HCT116 (cell line): Measurements from ENCODE around the gene ZFR. TPM values are rescaled to one million over a fixed set of nuclear protein-coding genes. Genes with fewer than 3 reads are reported as not detected.

Experiments
- ATAC-seq: fragments of 200-7000 bp; cut with Tn5 transposase; 2 replicates; pipeline ENCODE4 v1.9.1; 2020; ENCODE audit warnings: mild to moderate bottlenecking, moderate library complexity
- BruUV-seq: library from RNA; stranded (reverse); fragments of 400-500 nt; replicated peaks from 2 replicates; lab custom pipeline; 2021; lab: Mats Ljungman, UMichigan
- CTCF ChIA-PET: fragments of 300-600 bp; sonication (Branson Sonifier 250); formaldehyde crosslinking; loops from one replicate; lab custom pipeline; 2021; ENCODE audit warnings: antibody characterized with exemption; lab: Charles Lee
- POLR2A ChIA-PET: fragments of 300-600, 350-600 bp; sonication (Branson Sonifier 250); formaldehyde crosslinking; loops from one replicate; lab custom pipeline; 2021; ENCODE audit warnings: antibody characterized with exemption; lab: Charles Lee
- RAD21 ChIA-PET, 2 experiments: fragments of 300-600 bp; sonication (Branson Sonifier 250); formaldehyde crosslinking; loops; one replicate each; lab custom pipeline; 2023; ENCODE audit warnings: low total read pairs in 2 of 2; ENCODE audit not compliant: uncharacterized antibody in 2 of 2, unreplicated experiment in 2 of 2, low non-redundant PET in 1 of 2; lab: Charles Lee
- DNase-seq: peaks from one replicate; pipeline ENCODE4 v3.0.0-alpha.2; 2010; ENCODE audit warnings: low read depth, low spot score
- H2AFZ ChIP-seq: fragments of 200-600 bp; shearing (Covaris generic), sonication (generic); 2 replicates; pipeline ENCODE4 v1.6.1; 2017; ENCODE audit warnings: low read depth, mixed run types, mixed read lengths, antibody characterized with exemption, low read length; ENCODE audit not compliant: poor library complexity, severe bottlenecking
- H3K27ac ChIP-seq: 2 replicates; pipeline ENCODE4 v1.5.1; 2012; ENCODE audit warnings: low read depth, low read length
- H3K27me3 ChIP-seq: fragments of 200-600 bp; sonication (generic); 2 replicates; pipeline ENCODE4 v1.6.1; 2016; ENCODE audit warnings: mixed run types, low read length, mixed read lengths; ENCODE audit not compliant: insufficient read depth
- H3K36me3 ChIP-seq, 2 experiments: fragments of 200-500 bp in 1 of 2; fragments of 200-600 bp in 1 of 2; sonication (Bioruptor generic) in 1 of 2; sonication (generic) in 1 of 2; 2 replicates each; pipeline versions ENCODE4 v1.5.1 to v1.6.1; 2014 to 2016; ENCODE audit warnings: low read length in 2 of 2, inconsistent platforms in 1 of 2, mixed read lengths in 1 of 2, mixed run types in 1 of 2; ENCODE audit not compliant: insufficient read depth in 2 of 2, control insufficient read depth in 1 of 2
- H3K4me1 ChIP-seq, 2 experiments: fragments of 200-600 bp in 1 of 2; sonication (generic) in 1 of 2; 2 replicates each; pipeline versions ENCODE4 v1.5.1 to v1.6.1; 2012 to 2017; ENCODE audit warnings: low read length in 2 of 2, inconsistent platforms in 1 of 2, mild to moderate bottlenecking in 1 of 2, mixed read lengths in 1 of 2, mixed run types in 1 of 2, moderate library complexity in 1 of 2; ENCODE audit not compliant: insufficient read depth in 2 of 2, control insufficient read depth in 1 of 2
- H3K4me2 ChIP-seq: fragments of 200-600 bp; sonication (generic); 2 replicates; pipeline ENCODE4 v1.6.1; 2017; ENCODE audit warnings: mixed run types, low read length, mixed read lengths
- H3K4me3 ChIP-seq, 2 experiments: fragments of 200-600 bp in 1 of 2; sonication (generic) in 1 of 2; replicated peaks in 1 of 2; 2 replicates each; pipeline ENCODE4 v1.5.1; 2011 to 2016; ENCODE audit warnings: low read length in 2 of 2, control low read depth in 1 of 2, low read depth in 1 of 2, mild to moderate bottlenecking in 1 of 2, mixed read lengths in 1 of 2, mixed run types in 1 of 2
- H3K79me2 ChIP-seq: fragments of 200-600 bp; sonication (generic); 2 replicates; pipeline ENCODE4 v1.6.1; 2017; ENCODE audit warnings: mild to moderate bottlenecking, mixed run types, low read length, moderate library complexity, mixed read lengths; ENCODE audit not compliant: insufficient read depth
- H3K9ac ChIP-seq: fragments of 200-600 bp; sonication (generic); 2 replicates; pipeline ENCODE4 v1.6.1; 2016; ENCODE audit warnings: low read length, mixed read lengths
- H3K9me2 ChIP-seq: fragments of 200-600 bp; sonication (generic), shearing (Covaris generic); 2 replicates; pipeline ENCODE4 v1.6.1; 2017; ENCODE audit warnings: mixed run types, mild to moderate bottlenecking, moderate library complexity; ENCODE audit not compliant: insufficient read depth
- H3K9me3 ChIP-seq, 2 experiments: fragments of 200-500 bp in 1 of 2; fragments of 200-600 bp in 1 of 2; sonication (Bioruptor generic) in 1 of 2; sonication (generic) in 1 of 2; 2 replicates each; pipeline ENCODE4 v1.6.1; 2014 to 2017; ENCODE audit warnings: low read length in 2 of 2, mixed read lengths in 2 of 2, inconsistent platforms in 1 of 2, low read depth in 1 of 2, mild to moderate bottlenecking in 1 of 2, mixed run types in 1 of 2, moderate library complexity in 1 of 2; ENCODE audit not compliant: control insufficient read depth in 1 of 2, insufficient read depth in 1 of 2
- H4K20me1 ChIP-seq: fragments of 200-600 bp; sonication (generic), shearing (Covaris generic); 2 replicates; pipeline ENCODE4 v1.6.1; 2017; ENCODE audit warnings: mixed run types, mild to moderate bottlenecking, moderate library complexity; ENCODE audit not compliant: insufficient read depth
- CEBPB ChIP-seq: IDR thresholded peaks from 2 replicates; pipeline ENCODE4 v1.6.1; 2012; ENCODE audit warnings: low read depth
- EZH2phosphoT487 ChIP-seq: fragments of 200-600 bp; IDR thresholded peaks from 2 replicates; pipeline ENCODE4 v1.6.1; 2018; ENCODE audit warnings: antibody characterized with exemption, borderline replicate concordance
- FOSL1 ChIP-seq: IDR thresholded peaks from 2 replicates; pipeline ENCODE4 v1.6.1; 2012; ENCODE audit warnings: low read depth
- MAX ChIP-seq: IDR thresholded peaks from 2 replicates; pipeline ENCODE4 v1.6.1; 2012
- SIN3A ChIP-seq: IDR thresholded peaks from 2 replicates; pipeline ENCODE4 v1.6.1; 2012; ENCODE audit warnings: low read depth
- SRF ChIP-seq: IDR thresholded peaks from 2 replicates; pipeline ENCODE4 v1.6.1; 2012; ENCODE audit warnings: low read depth
- YY1 ChIP-seq: IDR thresholded peaks from 2 replicates; pipeline ENCODE4 v1.6.1; 2011; ENCODE audit warnings: low read length, low read depth, moderate library complexity, mild to moderate bottlenecking; ENCODE audit not compliant: insufficient replicate concordance; ENCODE audit errors: extremely low read depth
- ZBTB33 ChIP-seq: IDR thresholded peaks from 2 replicates; pipeline ENCODE4 v1.6.1; 2011; ENCODE audit warnings: mild to moderate bottlenecking, low read length, moderate library complexity; ENCODE audit not compliant: insufficient replicate concordance; ENCODE audit errors: extremely low read depth
- ZFX ChIP-seq: fragments of 450-650 bp; IDR thresholded peaks from 2 replicates; pipeline ENCODE4 v1.6.1; 2017
- intact Hi-C: fragments of 100-400 bp; cut with micrococcal nuclease; formaldehyde crosslinking; loops from 2 replicates; pipeline ENCODE4 v1.10.0; 2022
- total RNA-seq: library from RNA; stranded (reverse); gene quantifications from one replicate; pipeline ENCODE4 v1.2.1, GENCODE V29; 2021; ENCODE audit not compliant: unreplicated experiment
- TF ChIP-seq, protein P1 (sequence below), 3 experiments: fragments of 200-600 bp in 1 of 3; sonication (generic) in 1 of 3; IDR thresholded peaks in 2 of 3; conservative IDR thresholded peaks in 1 of 3; 2 replicates each; pipeline ENCODE4 v1.5.1; 2012 to 2017; ENCODE audit warnings: low read depth in 2 of 3, low read length in 2 of 3, antibody characterized with exemption in 1 of 3, borderline replicate concordance in 1 of 3, control low read depth in 1 of 3, mild to moderate bottlenecking in 1 of 3, mixed read lengths in 1 of 3, mixed run types in 1 of 3, moderate library complexity in 1 of 3; ENCODE audit not compliant: insufficient read depth in 1 of 3
- TF ChIP-seq, protein P2 (sequence below): IDR thresholded peaks from 2 replicates; pipeline ENCODE4 v1.6.1; 2012; ENCODE audit warnings: low read depth
- TF ChIP-seq, protein P3 (sequence below): IDR thresholded peaks from 2 replicates; pipeline ENCODE4 v1.6.1; 2012

ZFR gene
- total RNA-seq, 1 experiment from 2014 or later: 65.7 TPM

DNA sequence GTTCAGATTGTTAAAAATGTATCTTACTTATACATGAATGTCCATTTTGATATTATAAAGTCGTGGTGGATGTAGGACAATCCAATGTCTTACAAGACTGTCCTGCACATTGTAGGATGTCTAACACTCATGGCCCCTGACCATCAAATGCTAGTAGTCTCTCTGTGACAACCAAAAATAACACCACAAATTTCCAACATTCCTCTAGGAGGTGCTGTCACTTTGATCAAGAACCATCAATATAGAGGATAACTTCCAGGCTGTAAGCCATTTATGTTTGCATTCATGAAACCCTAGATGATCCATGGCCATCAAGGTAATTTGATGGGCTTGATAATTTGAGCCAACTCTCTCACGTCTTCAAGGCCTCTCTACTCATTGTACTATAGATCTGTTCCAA, 20.5 kb upstream of the ZFR start:
- Histone ChIP-seq H3K36me3 (no peaks in the 10 kb centered on the region), H3K9ac (no peak overlapping the region), H3K4me1 (peaks cover 0 to 4% of the 10 kb centered on the region in 2 experiments; a peak in 1 of 4 replicates), H3K9me3 (no peaks in the 10 kb centered on the region), H3K27ac (no peak overlapping the region), H3K9me2 (no peaks in the 10 kb centered on the region), H3K79me2 (no peaks in the 10 kb centered on the region), H3K27me3 (no peaks in the 10 kb centered on the region), H4K20me1 (no peaks in the 10 kb centered on the region), H2AFZ (no peak overlapping the region), H3K4me2 (no peak overlapping the region), H3K4me3 (no peak overlapping the region)
- ChIA-PET RAD21 (no interaction called here), CTCF (no interaction called here), POLR2A (no interaction called here)
- intact Hi-C loops: no loop called here
- BruUV-seq: no TSS peak
- DNase-seq (no peak), ATAC-seq (0 out of 2 replicates have a peak, but pooled peaks have one; percentile 38)
- TF ChIP-seq, protein P1, sequence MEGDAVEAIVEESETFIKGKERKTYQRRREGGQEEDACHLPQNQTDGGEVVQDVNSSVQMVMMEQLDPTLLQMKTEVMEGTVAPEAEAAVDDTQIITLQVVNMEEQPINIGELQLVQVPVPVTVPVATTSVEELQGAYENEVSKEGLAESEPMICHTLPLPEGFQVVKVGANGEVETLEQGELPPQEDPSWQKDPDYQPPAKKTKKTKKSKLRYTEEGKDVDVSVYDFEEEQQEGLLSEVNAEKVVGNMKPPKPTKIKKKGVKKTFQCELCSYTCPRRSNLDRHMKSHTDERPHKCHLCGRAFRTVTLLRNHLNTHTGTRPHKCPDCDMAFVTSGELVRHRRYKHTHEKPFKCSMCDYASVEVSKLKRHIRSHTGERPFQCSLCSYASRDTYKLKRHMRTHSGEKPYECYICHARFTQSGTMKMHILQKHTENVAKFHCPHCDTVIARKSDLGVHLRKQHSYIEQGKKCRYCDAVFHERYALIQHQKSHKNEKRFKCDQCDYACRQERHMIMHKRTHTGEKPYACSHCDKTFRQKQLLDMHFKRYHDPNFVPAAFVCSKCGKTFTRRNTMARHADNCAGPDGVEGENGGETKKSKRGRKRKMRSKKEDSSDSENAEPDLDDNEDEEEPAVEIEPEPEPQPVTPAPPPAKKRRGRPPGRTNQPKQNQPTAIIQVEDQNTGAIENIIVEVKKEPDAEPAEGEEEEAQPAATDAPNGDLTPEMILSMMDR (IDR thresholded peaks at IDR 0.05 in 2 of 3, conservative IDR thresholded peaks at IDR 0.05 in 1 of 3; ENCODE audit: borderline replicate concordance in 1 of 3, insufficient read depth in 1 of 3, low read depth in 2 of 3, low read length in 2 of 3): peak in 1 of 3 experiments; percentile 24; a peak in 1 of 6 replicates
- TF ChIP-seq ZBTB33: no peak

DNA sequence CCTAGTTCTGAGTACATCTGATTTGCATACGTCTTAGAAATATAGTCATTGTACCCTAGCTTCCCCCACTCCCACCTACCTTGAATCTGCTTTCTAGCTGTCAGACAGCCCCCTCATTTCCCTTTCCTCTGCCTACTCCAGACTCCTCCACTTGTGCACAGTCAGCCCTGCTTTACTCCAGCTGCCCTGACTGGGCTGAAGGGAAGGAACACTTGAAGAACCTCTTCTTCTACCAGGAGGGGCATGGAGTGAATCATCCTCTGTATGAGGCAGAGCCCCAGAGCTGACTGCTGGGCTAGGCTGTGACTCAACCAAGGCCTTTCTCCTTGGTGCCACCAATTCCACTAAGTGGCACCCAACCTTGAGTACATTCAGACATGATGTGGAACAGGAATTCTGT, 18.1 kb upstream of the ZFR start:
- intact Hi-C loops: no loop called here
- CTCF ChIA-PET: no interaction called here
- H3K27me3 ChIP-seq: no peaks in the 10 kb centered on the region
- TF ChIP-seq, protein P2, sequence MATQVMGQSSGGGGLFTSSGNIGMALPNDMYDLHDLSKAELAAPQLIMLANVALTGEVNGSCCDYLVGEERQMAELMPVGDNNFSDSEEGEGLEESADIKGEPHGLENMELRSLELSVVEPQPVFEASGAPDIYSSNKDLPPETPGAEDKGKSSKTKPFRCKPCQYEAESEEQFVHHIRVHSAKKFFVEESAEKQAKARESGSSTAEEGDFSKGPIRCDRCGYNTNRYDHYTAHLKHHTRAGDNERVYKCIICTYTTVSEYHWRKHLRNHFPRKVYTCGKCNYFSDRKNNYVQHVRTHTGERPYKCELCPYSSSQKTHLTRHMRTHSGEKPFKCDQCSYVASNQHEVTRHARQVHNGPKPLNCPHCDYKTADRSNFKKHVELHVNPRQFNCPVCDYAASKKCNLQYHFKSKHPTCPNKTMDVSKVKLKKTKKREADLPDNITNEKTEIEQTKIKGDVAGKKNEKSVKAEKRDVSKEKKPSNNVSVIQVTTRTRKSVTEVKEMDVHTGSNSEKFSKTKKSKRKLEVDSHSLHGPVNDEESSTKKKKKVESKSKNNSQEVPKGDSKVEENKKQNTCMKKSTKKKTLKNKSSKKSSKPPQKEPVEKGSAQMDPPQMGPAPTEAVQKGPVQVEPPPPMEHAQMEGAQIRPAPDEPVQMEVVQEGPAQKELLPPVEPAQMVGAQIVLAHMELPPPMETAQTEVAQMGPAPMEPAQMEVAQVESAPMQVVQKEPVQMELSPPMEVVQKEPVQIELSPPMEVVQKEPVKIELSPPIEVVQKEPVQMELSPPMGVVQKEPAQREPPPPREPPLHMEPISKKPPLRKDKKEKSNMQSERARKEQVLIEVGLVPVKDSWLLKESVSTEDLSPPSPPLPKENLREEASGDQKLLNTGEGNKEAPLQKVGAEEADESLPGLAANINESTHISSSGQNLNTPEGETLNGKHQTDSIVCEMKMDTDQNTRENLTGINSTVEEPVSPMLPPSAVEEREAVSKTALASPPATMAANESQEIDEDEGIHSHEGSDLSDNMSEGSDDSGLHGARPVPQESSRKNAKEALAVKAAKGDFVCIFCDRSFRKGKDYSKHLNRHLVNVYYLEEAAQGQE: no peak
- TF ChIP-seq SRF (no peak), CEBPB (no peak), EZH2phosphoT487 (no peak), MAX (no peak), FOSL1 (no peak), ZFX (no peak), YY1 (no peak), SIN3A (no peak)
- TF ChIP-seq, protein P3, sequence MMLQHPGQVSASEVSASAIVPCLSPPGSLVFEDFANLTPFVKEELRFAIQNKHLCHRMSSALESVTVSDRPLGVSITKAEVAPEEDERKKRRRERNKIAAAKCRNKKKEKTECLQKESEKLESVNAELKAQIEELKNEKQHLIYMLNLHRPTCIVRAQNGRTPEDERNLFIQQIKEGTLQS: no peak

More for the DNA sequence above, 18.1 kb upstream of the ZFR start:
- ATAC-seq (peak; percentile 52), DNase-seq (no peak)
- no peaks in the 10 kb centered on the region for H3K79me2 ChIP-seq
- no peak overlapping the region for H3K9ac ChIP-seq
- H3K4me3 ChIP-seq: no peak overlapping the region
- no peak overlapping the region for H2AFZ ChIP-seq
- no peaks in the 10 kb centered on the region for H4K20me1 ChIP-seq
- no TSS peak for BruUV-seq
- H3K36me3 ChIP-seq: no peaks in the 10 kb centered on the region
- RAD21 ChIA-PET: no interaction called here
- no peak overlapping the region for H3K27ac ChIP-seq
- H3K9me2 ChIP-seq: no peaks in the 10 kb centered on the region
- no peak overlapping the region for H3K4me2 ChIP-seq
- no peaks in the 10 kb centered on the region for H3K9me3 ChIP-seq
- H3K4me1 ChIP-seq: peaks cover 0 to 4% of the 10 kb centered on the region in 2 experiments; a peak in 1 of 4 replicates
- POLR2A ChIA-PET: no interaction called here
